ENCODE results near the gene BRIP1.

BRIP1 gene

GRCh38 chr17:61815863-61816503 is 47.3 kb downstream of the BRIP1 start:
- TF ChIP-seq CTCF (IDR thresholded peaks at IDR 0.05) = no peak
- peaks cover 5% of the 10 kb centered on the region for H3K9me3 Mint-ChIP-seq
- H3K4me3 Mint-ChIP-seq = no peak overlapping the region
- H3K4me1 Mint-ChIP-seq = no peaks in the 10 kb centered on the region
- no peak for DNase-seq
- peaks cover 2% of the 10 kb centered on the region for H3K27me3 Mint-ChIP-seq (ENCODE audit: low read depth, poor library complexity)
- H3K27ac Mint-ChIP-seq = no peak overlapping the region
- peaks cover 49% of the 10 kb centered on the region for H3K36me3 Mint-ChIP-seq (ENCODE audit: low read depth)

DNA sequence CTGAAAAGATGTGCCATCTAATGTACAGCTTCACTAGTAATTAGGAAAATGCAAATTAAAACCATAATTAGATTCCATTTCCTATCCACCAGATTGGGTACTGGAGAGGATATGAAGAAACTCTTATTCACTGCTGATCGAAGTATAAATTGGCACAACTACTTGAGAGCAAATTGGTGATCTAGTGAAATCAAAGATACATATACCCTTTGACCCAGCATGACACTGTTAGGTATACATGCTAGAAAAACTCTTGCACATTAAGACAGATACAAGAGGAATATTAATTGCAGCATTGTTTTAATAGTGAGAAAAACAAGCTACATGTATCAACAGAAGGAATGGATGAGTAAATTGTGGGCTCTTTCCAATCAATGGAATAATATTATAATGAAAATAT is 48.8 kb downstream of the BRIP1 start:
- H3K27me3 Mint-ChIP-seq (ENCODE audit: low read depth, poor library complexity) = no peaks in the 10 kb centered on the region
- no peak for DNase-seq
- no peak overlapping the region for H3K27ac Mint-ChIP-seq
- no peak overlapping the region for H3K4me3 Mint-ChIP-seq
- H3K9me3 Mint-ChIP-seq = no peaks in the 10 kb centered on the region
- peaks cover 10% of the 10 kb centered on the region for H3K4me1 Mint-ChIP-seq
- TF ChIP-seq CTCF (IDR thresholded peaks at IDR 0.05) = no peak
- peaks cover 39% of the 10 kb centered on the region for H3K36me3 Mint-ChIP-seq (ENCODE audit: low read depth)

DNA sequence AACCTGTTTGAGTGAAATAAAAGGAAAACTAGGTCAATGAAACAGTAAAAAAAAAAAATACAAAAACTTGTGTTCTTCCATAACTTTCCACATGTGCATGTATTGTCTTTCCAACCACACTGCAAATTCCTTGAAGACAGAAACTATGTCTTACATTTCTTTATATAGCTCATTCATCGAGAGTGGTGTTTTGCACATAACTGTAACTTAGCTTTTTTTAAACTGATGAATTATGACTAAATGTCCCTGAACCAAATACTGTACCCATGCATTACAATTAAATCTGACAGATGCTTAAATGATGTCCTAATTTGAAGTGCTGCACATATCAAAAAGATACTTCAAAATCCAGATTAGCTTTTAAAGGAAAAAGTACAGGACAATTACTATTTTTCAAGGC is 50.1 kb downstream of the BRIP1 start:
- Mint-ChIP-seq H3K4me3 (no peak overlapping the region), H3K9me3 (no peaks in the 10 kb centered on the region), H3K27ac (peak overlapping the region; percentile 7), H3K4me1 (peaks cover 10% of the 10 kb centered on the region), H3K36me3 (ENCODE audit: low read depth) (peaks cover 35% of the 10 kb centered on the region), H3K27me3 (ENCODE audit: low read depth, poor library complexity) (no peaks in the 10 kb centered on the region)
- no peak for DNase-seq
- no peak for TF ChIP-seq CTCF (IDR thresholded peaks at IDR 0.05)

DNA sequence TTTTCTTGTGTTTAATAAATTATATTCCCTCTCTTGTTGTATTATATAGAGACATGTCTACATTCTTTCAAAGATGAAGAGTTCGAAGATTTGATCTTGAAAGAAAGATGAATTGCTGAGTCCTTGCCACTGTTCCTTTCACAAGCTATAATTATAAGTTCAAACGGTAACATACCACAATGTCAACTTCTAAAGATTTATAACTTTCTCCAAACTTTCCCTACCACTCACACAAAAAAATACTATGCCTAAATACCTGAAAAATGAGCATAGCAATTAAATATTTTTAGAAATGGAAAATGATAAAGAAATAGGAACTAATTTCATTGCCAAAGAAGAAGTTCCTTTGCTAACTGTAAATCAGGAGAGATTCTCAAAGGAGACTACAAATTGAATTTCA is 50.6 kb downstream of the BRIP1 start:
- Mint-ChIP-seq H3K4me1 (peaks cover 10% of the 10 kb centered on the region), H3K27ac (peak overlapping the region; percentile 7), H3K4me3 (no peak overlapping the region), H3K36me3 (ENCODE audit: low read depth) (peaks cover 37% of the 10 kb centered on the region), H3K27me3 (ENCODE audit: low read depth, poor library complexity) (no peaks in the 10 kb centered on the region), H3K9me3 (no peaks in the 10 kb centered on the region)
- TF ChIP-seq CTCF (IDR thresholded peaks at IDR 0.05) = no peak
- DNase-seq = no peak

- Mint-ChIP-seq H3K27me3 (ENCODE audit: low read depth, poor library complexity) (no peaks in the 10 kb centered on the region), H3K4me1 (peaks cover 10% of the 10 kb centered on the region), H3K9me3 (no peaks in the 10 kb centered on the region), H3K27ac (no peak overlapping the region), H3K36me3 (ENCODE audit: low read depth) (peaks cover 38% of the 10 kb centered on the region), H3K4me3 (no peak overlapping the region)
- no peak for DNase-seq
- TF ChIP-seq CTCF (IDR thresholded peaks at IDR 0.05) = no peak
Measured at GRCh38 chr17:61809816-61810392, 53.4 kb downstream of the BRIP1 start.

GRCh38 chr17:61808442-61808841 is 54.9 kb downstream of the BRIP1 start:
- Mint-ChIP-seq H3K27me3 (ENCODE audit: low read depth, poor library complexity) (no peaks in the 10 kb centered on the region), H3K36me3 (ENCODE audit: low read depth) (peaks cover 26% of the 10 kb centered on the region), H3K4me3 (no peak overlapping the region), H3K4me1 (peaks cover 10% of the 10 kb centered on the region), H3K27ac (no peak overlapping the region), H3K9me3 (no peaks in the 10 kb centered on the region)
- DNase-seq = no peak
- TF ChIP-seq CTCF (IDR thresholded peaks at IDR 0.05) = no peak

Measured in nephron progenitor cell (in vitro differentiated cells).